Aorta (tissue), 5 donors: ENCODE data around the gene RPAP2. TPM values are rescaled to one million over a fixed set of nuclear protein-coding genes. Genes with fewer than 3 reads are reported as not detected.

Source experiments
- ATAC-seq: fragments of 200-7000 bp; cut with Tn5 transposase; one replicate; pipeline ENCODE4 v1.9.1; 2022; ENCODE audit warnings: moderate library complexity; ENCODE audit not compliant: low FRiP score
- DNase-seq, 2 donors: peaks; one replicate each; pipeline ENCODE4 v3.0.0-alpha.2; 2020
- H3K27ac ChIP-seq, 2 donors: one replicate each; pipeline ENCODE4 v1.5.1; 2013; ENCODE audit warnings: low read length in 2 of 2, mild to moderate bottlenecking in 2 of 2, moderate library complexity in 2 of 2, control low read depth in 1 of 2, inconsistent platforms in 1 of 2, low read depth in 1 of 2
- H3K27me3 ChIP-seq, 2 donors: one replicate each; pipeline ENCODE4 v1.6.1; 2013; ENCODE audit warnings: control low read depth in 1 of 2, low read length in 1 of 2, mild to moderate bottlenecking in 1 of 2, moderate library complexity in 1 of 2; ENCODE audit not compliant: insufficient read depth in 2 of 2, control insufficient read depth in 1 of 2
- H3K36me3 ChIP-seq, 2 donors: one replicate each; pipeline ENCODE4 v1.6.1; 2013; ENCODE audit warnings: control low read depth in 1 of 2, low read length in 1 of 2, mild to moderate bottlenecking in 1 of 2; ENCODE audit not compliant: insufficient read depth in 2 of 2, control insufficient read depth in 1 of 2
- H3K4me1 ChIP-seq, 2 donors: one replicate each; pipeline ENCODE4 v1.6.1; 2013; ENCODE audit warnings: low read length in 2 of 2, control low read depth in 1 of 2, mild to moderate bottlenecking in 1 of 2, moderate library complexity in 1 of 2; ENCODE audit not compliant: insufficient read depth in 2 of 2, control insufficient read depth in 1 of 2
- H3K4me3 ChIP-seq, 2 donors: one replicate each; pipeline ENCODE4 v1.5.1; 2013; ENCODE audit warnings: low read length in 2 of 2, control low read depth in 1 of 2, mild to moderate bottlenecking in 1 of 2
- H3K9me3 ChIP-seq: one replicate; pipeline ENCODE4 v1.6.1; 2013; ENCODE audit warnings: mild to moderate bottlenecking, low read length; ENCODE audit not compliant: control insufficient read depth
- WGBS, 2 donors: extraction: QIAGEN DNeasy Blood & Tissue Kit; methylation state at CpG; one replicate each; pipeline ENCODE4 v1.1.7; 2013; 5-methylcytosine and 5-hydroxymethylcytosine counted together
- intact Hi-C, 2 donors: fragments of 100-400 bp; cut with DNase I; formaldehyde crosslinking; loops; one replicate each; pipeline versions ENCODE4 v1.14.2 to v1.15.0; 2022
- polyA plus RNA-seq, 2 donors: library from polyadenylated mRNA; stranded (reverse); fragments of 200-250 nt; gene quantifications; one replicate each; pipeline ENCODE4 v1.2.3, GENCODE V29; 2013
- total RNA-seq, 2 donors: library from RNA; stranded (reverse); fragmentation: NEBNext Ultra II Directional; extraction: Animal tissue kit (Norgen Biotek cat#: 25700); gene quantifications; one replicate each; pipeline ENCODE4 v1.2.1, GENCODE V29; 2021
- donor health status: healthy with polysubstance abuse.
- donor health status: Bipolar disorder and iron deficiency.
- donor health status: DM: no; HTN: no; CAD: no.
- donor health status: DM: no; HTN: no; CAD: no.
- donor health status: DM: yes; HTN: yes; CAD: no.

Gene RPAP2
- total and polyA plus RNA-seq, 4 donors: 4.9 to 31.3 (median 21.0) TPM

DNA sequence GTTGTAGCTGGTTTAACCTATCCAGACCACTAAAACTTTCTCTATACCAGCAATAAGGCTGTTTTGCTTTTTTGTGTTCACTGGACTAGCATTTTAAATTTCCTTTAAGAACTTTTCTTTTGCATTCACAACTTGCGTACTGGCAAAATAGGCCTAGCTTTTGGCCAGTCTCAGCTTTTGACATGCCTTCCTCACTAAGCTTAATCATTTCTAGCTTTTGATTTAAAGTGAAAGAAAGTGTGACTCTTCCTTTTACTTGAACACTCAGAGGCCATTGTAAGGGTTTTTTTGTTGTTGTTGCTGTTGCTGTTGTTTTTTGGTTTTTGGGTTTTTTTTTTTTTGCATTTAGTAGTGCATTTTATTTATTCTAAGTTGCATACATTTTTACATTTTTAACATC is 15.2 kb downstream of the RPAP2 start:
- ATAC-seq (no peak), DNase-seq (no peak)
- WGBS, 2 donors: 97 to 100% methylated on average over 1 of the region's 1 CpG
- H3K36me3 ChIP-seq: peaks cover 0 to 4% of the 10 kb centered on the region in 2 donors
- no peaks in the 10 kb centered on the region for H3K9me3 ChIP-seq
- no peaks in the 10 kb centered on the region for H3K4me1 ChIP-seq
- H3K27me3 ChIP-seq: no peaks in the 10 kb centered on the region
- no peak overlapping the region for H3K27ac ChIP-seq
- intact Hi-C loops: loop anchor here (10.0 kb wide), 2 partner anchors 291 to 501 kb away; no protein-coding TSS in a partner anchor
- H3K4me3 ChIP-seq: no peak overlapping the region

DNA sequence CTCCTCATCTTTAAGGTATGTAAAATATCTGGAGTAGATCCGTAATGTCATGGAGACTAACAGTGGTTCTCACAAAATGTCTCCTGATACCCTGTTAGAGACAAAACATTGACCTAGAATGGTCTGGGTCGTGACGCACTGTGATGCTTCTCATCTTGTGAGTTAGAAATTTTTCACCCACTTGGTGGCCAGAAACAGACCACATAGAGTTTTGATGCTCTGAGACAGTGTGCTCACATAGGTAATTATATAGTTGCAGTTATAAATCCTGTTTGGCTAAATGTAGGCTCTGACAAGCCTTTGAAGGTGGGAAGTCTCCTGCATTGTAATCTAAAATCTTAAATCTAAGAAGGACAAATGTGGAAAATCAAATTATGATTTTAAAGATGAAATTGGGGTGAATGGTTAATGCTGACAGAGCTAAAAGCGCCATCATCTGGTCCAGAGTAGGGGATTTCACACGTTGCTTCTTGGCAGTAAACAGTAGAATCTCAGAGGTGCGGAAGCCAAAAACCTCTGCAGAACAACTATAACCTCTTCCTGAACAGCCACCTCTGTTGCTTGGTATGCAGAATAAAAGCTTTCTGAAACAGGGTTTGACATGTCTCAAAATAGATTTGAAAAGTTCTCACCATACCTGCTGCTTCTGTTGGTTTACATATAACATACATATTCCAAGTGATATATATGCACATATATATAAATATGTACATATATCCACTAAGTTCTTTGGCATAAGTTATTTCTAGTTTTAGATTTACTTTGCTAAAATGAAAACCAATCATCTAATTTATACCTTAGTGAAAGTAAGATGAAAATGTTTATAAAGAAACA is 17.1 kb downstream of the RPAP2 start:
- H3K36me3 ChIP-seq: peaks cover 0 to 4% of the 10 kb centered on the region in 2 donors
- WGBS, 2 donors: 85 to 87% methylated on average over 6 of the region's 6 CpGs

DNA sequence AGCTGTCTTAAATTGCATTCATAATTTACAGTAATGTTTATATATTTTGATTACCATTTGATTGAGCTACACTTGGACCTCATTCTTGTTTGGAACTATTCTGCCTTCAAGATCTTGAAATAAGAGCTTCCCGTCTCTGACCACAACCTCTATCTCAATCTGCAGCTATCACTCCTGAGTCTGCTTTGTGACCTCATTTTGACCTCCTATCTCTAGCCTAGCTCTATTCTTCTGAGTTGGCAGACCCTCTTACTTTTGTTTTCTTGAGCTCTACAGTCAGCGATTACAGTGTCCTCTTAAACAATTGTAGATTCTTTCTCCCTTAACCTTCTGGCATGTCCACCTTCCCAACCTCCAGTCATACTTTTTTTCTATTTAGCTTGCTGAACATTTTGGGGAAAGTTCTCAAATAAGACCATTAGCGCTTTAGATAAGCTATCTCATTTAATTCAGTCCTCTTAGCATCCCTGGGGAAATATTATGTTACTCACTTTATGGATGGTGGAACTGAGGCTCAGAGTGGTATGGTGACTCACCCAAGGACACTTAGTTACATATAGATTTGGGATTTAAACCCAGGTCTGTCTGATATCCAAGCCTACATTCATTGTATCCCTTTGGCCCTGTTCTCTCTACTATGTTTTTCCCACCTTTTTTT is 19.1 kb downstream of the RPAP2 start:
- no peaks in the 10 kb centered on the region for H3K9me3 ChIP-seq
- intact Hi-C loops: loop anchor here (10.0 kb wide), 2 partner anchors 287 to 497 kb away; no protein-coding TSS in a partner anchor
- H3K36me3 ChIP-seq: no peaks in the 10 kb centered on the region
- H3K4me3 ChIP-seq: no peak overlapping the region
- WGBS, 2 donors: 89% methylated on average over 3 of the region's 3 CpGs
- H3K4me1 ChIP-seq: no peaks in the 10 kb centered on the region
- no peaks in the 10 kb centered on the region for H3K27me3 ChIP-seq
- DNase-seq (no peak), ATAC-seq (no peak)
- H3K27ac ChIP-seq: no peak overlapping the region

More for the DNA sequence above, 17.1 kb downstream of the RPAP2 start:
- Histone ChIP-seq H3K27ac (no peak overlapping the region), H3K4me3 (no peak overlapping the region), H3K27me3 (no peaks in the 10 kb centered on the region), H3K4me1 (no peaks in the 10 kb centered on the region), H3K9me3 (no peaks in the 10 kb centered on the region)
- intact Hi-C loops: loop anchor here (10.0 kb wide), 2 partner anchors 289 to 499 kb away; no protein-coding TSS in a partner anchor
- ATAC-seq (no peak), DNase-seq (no peak)

DNA sequence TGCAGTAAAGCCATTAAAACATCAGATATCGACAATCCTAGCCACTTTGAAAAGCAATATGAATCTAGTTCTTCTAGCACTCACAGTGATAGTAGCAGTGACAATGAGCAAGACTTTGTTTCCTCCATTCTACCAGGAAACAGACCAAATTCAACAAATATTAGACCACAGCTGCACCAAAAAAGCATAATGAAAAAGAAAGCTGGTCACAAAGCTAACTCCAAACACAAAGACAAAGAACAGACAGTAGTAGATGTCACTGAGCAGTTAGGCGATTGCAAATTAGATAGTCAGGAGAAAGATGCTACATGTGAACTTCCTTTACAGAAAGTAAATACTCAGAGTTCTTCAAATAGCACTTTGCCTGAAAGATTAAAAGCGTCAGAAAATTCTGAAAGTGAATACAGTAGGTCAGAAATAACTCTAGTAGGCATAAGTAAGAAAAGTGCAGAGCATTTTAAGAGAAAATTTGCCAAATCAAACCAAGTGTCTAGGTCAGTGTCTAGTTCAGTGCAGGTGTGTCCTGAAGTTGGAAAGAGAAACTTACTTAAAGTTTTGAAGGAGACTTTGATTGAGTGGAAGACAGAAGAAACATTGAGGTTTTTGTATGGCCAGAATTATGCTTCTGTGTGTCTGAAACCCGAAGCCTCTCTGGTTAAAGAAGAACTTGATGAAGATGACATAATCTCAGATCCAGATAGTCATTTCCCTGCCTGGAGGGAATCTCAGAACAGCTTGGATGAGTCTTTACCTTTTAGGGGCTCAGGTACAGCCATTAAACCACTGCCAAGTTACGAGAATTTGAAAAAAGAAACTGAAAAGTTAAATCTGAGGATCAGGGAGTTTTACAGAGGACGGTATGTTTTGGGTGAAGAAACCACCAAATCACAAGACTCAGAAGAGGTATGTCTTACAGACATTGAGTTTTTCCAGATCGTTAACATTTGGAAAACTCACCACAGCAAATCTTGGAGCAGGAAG is 24.9 kb downstream of the RPAP2 start:
- Histone ChIP-seq H3K36me3 (peaks cover 0 to 4% of the 10 kb centered on the region in 2 donors), H3K27ac (no peak overlapping the region), H3K9me3 (peaks cover 1% of the 10 kb centered on the region), H3K27me3 (no peaks in the 10 kb centered on the region), H3K4me3 (no peak overlapping the region), H3K4me1 (no peaks in the 10 kb centered on the region)
- intact Hi-C loops: no loop called here
- ATAC-seq: no peak
- DNase-seq: no peak
- 92 to 95% methylated on average over 7 of the region's 7 CpGs for WGBS, 2 donors

DNA sequence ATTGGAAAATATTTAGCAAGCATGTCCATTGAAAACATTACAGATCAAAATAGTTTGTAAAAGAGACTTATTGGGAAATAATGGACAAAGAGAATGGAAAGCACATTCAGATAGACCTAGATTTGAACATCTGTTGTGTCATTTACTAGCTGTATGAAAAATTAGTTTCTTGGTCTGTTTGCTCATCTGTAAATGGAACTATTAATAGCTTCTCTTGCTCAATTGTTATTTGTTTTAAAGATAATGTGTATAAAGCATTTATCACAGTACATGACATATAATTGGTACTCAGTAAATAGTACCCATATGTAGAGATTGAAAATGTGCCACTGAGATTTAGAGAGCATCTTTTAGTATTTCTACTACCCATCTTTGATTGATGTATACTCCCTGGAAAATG is 25.9 kb downstream of the RPAP2 start:
- ATAC-seq (no peak), DNase-seq (no peak)
- no peak overlapping the region for H3K4me3 ChIP-seq
- peaks cover 1% of the 10 kb centered on the region for H3K9me3 ChIP-seq
- no peaks in the 10 kb centered on the region for H3K27me3 ChIP-seq
- no peaks in the 10 kb centered on the region for H3K4me1 ChIP-seq
- intact Hi-C loops: no loop called here
- no peak overlapping the region for H3K27ac ChIP-seq
- H3K36me3 ChIP-seq: peaks cover 0 to 5% of the 10 kb centered on the region in 2 donors

DNA sequence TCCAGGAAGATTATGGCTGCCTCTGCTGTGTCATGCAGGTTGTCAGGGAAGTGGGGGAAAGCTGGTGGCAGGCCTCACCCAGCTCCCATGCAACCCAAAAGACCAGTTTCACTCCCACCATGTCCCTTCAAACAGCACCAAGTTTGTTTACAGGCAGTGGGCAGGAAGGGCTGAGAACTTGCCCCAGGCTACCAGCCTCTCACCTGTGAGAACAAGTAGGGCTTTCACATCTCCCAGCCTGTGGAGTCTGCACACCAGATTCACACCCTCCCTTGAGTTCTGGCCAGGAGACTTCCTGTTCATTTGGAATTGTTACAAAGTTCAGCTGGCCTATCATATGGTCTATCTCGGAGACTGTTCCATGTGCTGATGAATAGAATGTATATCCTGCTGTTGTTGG is 27.8 kb downstream of the RPAP2 start:
- peaks cover 0 to 7% of the 10 kb centered on the region in 2 donors for H3K36me3 ChIP-seq
- WGBS, 2 donors: 96 to 100% methylated on average over 1 of the region's 1 CpG
- no peaks in the 10 kb centered on the region for H3K4me1 ChIP-seq
- ATAC-seq (no peak), DNase-seq (no peak)
- H3K27me3 ChIP-seq: no peaks in the 10 kb centered on the region
- peaks cover 1% of the 10 kb centered on the region for H3K9me3 ChIP-seq
- H3K4me3 ChIP-seq: no peak overlapping the region
- intact Hi-C loops: no loop called here
- H3K27ac ChIP-seq: no peak overlapping the region

DNA sequence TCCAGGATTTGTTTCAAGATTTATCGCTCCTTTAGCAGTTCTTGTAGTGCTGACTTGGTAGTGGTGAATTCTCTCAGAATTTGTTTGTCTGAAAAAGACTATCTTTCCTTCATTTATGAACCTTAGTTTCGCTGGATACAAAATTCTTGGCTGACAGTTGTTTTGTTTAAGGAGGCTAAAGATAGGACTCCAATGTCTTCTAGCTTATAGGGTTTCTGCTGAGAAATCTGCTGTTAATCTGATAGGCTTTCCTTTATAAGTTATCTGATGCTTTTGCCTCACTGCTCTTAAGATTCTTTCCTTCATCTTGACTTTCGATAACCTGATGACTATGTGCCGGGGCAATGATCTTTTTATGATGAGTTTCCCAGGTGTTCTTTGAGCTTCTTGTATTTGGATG is 28.9 kb downstream of the RPAP2 start:
- H3K4me1 ChIP-seq: no peaks in the 10 kb centered on the region
- DNase-seq (no peak), ATAC-seq (no peak)
- peaks cover 0 to 7% of the 10 kb centered on the region in 2 donors for H3K36me3 ChIP-seq
- H3K27me3 ChIP-seq: no peaks in the 10 kb centered on the region
- WGBS, 2 donors: 97 to 98% methylated on average over 4 of the region's 4 CpGs
- H3K27ac ChIP-seq: no peak overlapping the region
- no peak overlapping the region for H3K4me3 ChIP-seq
- peaks cover 1% of the 10 kb centered on the region for H3K9me3 ChIP-seq
- intact Hi-C loops: no loop called here

DNA sequence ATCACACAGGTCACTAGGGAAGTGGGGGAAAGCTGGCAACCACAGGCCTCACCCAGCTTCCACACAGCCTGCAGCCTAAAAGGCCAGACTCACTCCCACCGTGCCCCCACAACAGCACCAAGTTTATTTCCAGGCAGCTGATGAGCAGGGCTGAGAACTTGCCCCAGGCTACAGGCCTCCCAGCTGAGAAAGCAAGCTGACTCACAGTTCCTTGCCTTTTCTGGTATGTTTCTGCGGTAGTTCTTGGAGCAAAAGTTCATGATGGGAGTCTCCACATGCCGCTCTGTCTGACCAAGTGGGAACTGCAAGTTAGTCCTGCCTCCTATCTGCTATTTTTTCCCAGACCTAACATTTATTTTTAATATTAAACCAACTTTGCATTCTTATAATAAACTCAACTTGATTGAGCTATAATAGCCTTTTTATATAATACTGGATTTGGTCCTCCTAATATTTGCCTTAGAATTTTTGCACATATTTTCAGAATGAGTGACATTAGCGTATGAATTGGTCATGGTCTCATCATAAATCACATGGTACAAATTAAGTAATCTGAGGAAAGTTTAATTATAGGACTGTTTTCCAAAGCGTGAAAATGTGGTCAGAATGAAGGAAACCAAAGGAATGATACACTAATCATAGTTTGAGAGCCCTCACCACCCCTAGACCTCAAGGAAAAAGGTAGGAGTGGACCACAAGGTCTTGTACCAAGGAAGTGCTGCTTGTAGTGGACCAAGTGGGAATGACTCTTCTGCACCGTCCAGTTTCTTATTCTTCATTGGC is 30.7 kb downstream of the RPAP2 start:
- no peaks in the 10 kb centered on the region for H3K4me1 ChIP-seq
- DNase-seq (no peak), ATAC-seq (no peak)
- no peaks in the 10 kb centered on the region for H3K27me3 ChIP-seq
- peaks cover 1% of the 10 kb centered on the region for H3K9me3 ChIP-seq
- no peak overlapping the region for H3K4me3 ChIP-seq
- intact Hi-C loops: no loop called here
- 96 to 98% methylated on average over 6 of the region's 6 CpGs for WGBS, 2 donors
- no peak overlapping the region for H3K27ac ChIP-seq
- peaks cover 0 to 3% of the 10 kb centered on the region in 2 donors for H3K36me3 ChIP-seq
